OCI-LY3 (cell line): ENCODE data around the gene MEAF6.

Experiments
- CTCF ChIP-seq: fragments of 200-600, 300-600 bp; sonication (generic); IDR thresholded peaks from 2 replicates; pipeline ENCODE4 v1.5.1; 2014; ENCODE audit warnings: antibody characterized with exemption, low read length, low read depth
- EZH2phosphoT487 ChIP-seq: fragments of 200-600 bp; shearing (Covaris generic); IDR thresholded peaks from 2 replicates; pipeline ENCODE4 v1.6.1; 2018; ENCODE audit warnings: antibody characterized with exemption, mixed run types, low read depth

GRCh38 chr1:37506740-37507139 lies 7.8 kb downstream of the MEAF6 start:
- TF ChIP-seq CTCF (no peak), EZH2phosphoT487 (no peak)
